ENCODE data around the gene TOMM70.

- no peak for TF ChIP-seq MAX (IDR thresholded peaks at IDR 0.05)
- TF ChIP-seq, protein P1, sequence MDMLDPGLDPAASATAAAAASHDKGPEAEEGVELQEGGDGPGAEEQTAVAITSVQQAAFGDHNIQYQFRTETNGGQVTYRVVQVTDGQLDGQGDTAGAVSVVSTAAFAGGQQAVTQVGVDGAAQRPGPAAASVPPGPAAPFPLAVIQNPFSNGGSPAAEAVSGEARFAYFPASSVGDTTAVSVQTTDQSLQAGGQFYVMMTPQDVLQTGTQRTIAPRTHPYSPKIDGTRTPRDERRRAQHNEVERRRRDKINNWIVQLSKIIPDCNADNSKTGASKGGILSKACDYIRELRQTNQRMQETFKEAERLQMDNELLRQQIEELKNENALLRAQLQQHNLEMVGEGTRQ (IDR thresholded peaks at IDR 0.05): no peak
- no peak for TF ChIP-seq EHMT2 (IDR thresholded peaks at IDR 0.05; ENCODE audit: low read depth)
- no peak for TF ChIP-seq RFX5 (IDR thresholded peaks at IDR 0.05)
- TF ChIP-seq SMC3 (IDR thresholded peaks at IDR 0.05): no peak
- no peak for TF ChIP-seq CEBPB (IDR thresholded peaks at IDR 0.05)
- TF ChIP-seq, protein P2, sequence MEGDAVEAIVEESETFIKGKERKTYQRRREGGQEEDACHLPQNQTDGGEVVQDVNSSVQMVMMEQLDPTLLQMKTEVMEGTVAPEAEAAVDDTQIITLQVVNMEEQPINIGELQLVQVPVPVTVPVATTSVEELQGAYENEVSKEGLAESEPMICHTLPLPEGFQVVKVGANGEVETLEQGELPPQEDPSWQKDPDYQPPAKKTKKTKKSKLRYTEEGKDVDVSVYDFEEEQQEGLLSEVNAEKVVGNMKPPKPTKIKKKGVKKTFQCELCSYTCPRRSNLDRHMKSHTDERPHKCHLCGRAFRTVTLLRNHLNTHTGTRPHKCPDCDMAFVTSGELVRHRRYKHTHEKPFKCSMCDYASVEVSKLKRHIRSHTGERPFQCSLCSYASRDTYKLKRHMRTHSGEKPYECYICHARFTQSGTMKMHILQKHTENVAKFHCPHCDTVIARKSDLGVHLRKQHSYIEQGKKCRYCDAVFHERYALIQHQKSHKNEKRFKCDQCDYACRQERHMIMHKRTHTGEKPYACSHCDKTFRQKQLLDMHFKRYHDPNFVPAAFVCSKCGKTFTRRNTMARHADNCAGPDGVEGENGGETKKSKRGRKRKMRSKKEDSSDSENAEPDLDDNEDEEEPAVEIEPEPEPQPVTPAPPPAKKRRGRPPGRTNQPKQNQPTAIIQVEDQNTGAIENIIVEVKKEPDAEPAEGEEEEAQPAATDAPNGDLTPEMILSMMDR (IDR thresholded peaks at IDR 0.05): no peak
- TF ChIP-seq ESRRA (IDR thresholded peaks at IDR 0.05; ENCODE audit: borderline replicate concordance, low read length): no peak
- TF ChIP-seq REST (IDR thresholded peaks at IDR 0.05): no peak
- no peak for TF ChIP-seq JUN (IDR thresholded peaks at IDR 0.05)
- TF ChIP-seq CBX2 (IDR thresholded peaks at IDR 0.05; ENCODE audit: borderline replicate concordance, low read depth): no peak
Measured at GRCh38 chr3:100360757-100361496, 40.0 kb downstream of the TOMM70 start.

All from A549 (cell line).